ENCODE measurements around the gene CNKSR3.

DNA sequence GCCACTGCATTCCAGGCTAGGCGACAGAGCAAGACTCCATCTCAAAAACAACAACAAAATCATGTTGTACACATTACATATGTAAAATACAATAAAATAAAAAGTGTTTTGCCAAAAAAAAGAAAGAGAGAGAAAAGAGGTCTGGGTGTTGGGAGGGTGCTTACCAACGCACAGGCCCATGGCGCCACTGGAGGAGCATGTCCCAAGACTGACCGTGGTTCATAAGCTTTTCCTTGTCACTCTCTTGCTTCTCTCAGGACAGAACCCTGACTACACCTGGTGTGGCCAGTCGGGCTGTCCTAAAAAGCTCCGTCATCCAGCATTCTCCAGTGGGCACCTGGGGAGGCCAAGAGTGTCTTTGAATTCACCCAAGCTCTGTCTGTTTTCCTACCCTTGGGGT lies 48.0 kb upstream of the CNKSR3 start:
- TF ChIP-seq ZFX (IDR thresholded peaks at IDR 0.05), result no peak
- TF ChIP-seq, protein P1, sequence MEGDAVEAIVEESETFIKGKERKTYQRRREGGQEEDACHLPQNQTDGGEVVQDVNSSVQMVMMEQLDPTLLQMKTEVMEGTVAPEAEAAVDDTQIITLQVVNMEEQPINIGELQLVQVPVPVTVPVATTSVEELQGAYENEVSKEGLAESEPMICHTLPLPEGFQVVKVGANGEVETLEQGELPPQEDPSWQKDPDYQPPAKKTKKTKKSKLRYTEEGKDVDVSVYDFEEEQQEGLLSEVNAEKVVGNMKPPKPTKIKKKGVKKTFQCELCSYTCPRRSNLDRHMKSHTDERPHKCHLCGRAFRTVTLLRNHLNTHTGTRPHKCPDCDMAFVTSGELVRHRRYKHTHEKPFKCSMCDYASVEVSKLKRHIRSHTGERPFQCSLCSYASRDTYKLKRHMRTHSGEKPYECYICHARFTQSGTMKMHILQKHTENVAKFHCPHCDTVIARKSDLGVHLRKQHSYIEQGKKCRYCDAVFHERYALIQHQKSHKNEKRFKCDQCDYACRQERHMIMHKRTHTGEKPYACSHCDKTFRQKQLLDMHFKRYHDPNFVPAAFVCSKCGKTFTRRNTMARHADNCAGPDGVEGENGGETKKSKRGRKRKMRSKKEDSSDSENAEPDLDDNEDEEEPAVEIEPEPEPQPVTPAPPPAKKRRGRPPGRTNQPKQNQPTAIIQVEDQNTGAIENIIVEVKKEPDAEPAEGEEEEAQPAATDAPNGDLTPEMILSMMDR (conservative IDR thresholded peaks at IDR 0.05), result no peak

All from C4-2B (cell line).